Activated CD4-positive, alpha-beta T cell treated with anti-CD3 and anti-CD28 coated beads, Interleukin-2, amount 50 U/mL, for 4 hours (primary cell): ENCODE results near the gene COMP.
"Not testable (repeated sequence)": the region's sequence is repeated elsewhere in the genome, so short reads cannot be mapped to it uniquely, and the experiment has no call there.

ENCODE experiments used
- DNase-seq, 2 experiments: peaks; one replicate each; pipeline ENCODE4 v3.0.0-alpha.2; 2020

The COMP gene

GRCh38 chr19:18745012-18745735 lies 45.9 kb downstream of the COMP start:
- DNase-seq: no peak

DNA sequence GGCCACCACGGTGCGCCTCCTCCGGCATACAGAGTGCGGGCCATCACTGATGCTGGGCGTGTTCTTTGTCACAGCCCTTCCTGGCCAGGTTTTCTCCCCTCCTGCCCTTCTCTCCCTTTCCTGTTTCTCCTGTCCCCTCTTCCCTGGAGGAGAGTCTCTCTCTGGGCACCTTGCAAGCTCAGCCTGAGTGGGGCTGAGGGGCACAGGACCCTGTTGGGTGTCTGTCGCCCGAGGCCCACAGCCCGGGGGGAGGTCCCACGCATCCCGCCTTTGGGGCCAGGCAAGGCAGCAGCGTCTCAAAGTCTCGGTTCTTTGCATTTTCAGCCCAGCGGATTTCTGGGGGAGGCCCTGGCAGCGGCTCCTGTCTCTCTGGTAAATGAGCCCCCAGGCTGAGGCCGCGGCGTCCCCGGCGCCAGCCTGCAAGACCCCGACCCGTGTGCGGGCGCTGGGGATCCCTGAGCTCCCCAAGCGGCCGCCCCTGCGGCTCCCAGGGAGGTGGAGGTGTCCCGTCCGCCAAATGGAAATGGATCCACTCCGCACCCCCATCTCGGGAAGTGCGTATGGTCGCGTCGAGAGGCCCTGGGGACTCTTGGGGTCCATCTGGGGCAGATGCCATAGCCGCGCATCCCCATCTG lies 47.2 kb downstream of the COMP start:
- DNase-seq: no peak

DNA sequence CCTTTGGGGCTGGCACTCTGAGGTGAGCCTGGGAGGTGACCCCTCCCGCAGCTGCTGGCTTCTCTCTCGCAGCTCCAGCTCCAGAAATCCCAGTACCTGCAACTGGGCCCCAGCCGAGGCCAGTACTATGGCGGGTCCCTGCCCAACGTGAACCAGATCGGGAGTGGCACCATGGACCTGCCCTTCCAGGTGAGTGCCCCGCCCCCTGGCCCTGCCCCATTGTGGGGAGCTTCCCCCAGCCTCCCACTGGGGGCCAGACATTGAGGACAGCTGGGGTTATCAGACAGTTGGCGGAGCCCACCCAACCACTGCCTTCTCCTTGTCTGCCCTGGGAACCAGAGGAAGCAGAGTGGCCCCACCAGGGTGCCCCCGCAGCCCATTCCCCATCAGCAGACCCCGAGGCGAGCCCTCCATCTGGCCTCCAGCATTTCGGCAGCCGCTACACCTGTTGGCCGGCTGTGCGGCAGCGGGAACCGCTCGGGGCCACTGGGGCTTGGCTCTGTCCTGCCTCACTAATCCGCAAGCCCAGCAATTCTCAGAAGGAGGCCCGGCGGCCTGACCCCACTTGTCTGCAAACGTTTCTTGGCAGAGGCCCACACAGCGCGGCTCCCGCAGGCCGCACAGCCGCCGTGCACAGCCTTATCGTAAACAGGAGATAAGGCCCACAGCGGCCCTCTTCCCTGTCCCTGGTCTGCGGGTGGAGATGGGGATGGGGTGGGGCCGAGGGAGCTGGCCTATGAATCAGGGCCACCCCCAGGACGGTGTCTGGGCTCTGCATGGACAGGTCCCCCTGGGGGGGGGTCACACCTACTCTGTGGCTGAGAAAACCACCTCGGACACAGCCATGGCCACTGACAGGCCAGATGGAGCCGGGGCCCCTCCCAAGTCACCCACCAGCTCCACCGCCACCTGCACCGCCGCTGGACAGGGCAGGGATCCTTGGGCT lies 48.0 kb downstream of the COMP start:
- no peak for DNase-seq

GRCh38 chr19:18742324-18742723 lies 48.8 kb downstream of the COMP start:
- no peak for DNase-seq

DNA sequence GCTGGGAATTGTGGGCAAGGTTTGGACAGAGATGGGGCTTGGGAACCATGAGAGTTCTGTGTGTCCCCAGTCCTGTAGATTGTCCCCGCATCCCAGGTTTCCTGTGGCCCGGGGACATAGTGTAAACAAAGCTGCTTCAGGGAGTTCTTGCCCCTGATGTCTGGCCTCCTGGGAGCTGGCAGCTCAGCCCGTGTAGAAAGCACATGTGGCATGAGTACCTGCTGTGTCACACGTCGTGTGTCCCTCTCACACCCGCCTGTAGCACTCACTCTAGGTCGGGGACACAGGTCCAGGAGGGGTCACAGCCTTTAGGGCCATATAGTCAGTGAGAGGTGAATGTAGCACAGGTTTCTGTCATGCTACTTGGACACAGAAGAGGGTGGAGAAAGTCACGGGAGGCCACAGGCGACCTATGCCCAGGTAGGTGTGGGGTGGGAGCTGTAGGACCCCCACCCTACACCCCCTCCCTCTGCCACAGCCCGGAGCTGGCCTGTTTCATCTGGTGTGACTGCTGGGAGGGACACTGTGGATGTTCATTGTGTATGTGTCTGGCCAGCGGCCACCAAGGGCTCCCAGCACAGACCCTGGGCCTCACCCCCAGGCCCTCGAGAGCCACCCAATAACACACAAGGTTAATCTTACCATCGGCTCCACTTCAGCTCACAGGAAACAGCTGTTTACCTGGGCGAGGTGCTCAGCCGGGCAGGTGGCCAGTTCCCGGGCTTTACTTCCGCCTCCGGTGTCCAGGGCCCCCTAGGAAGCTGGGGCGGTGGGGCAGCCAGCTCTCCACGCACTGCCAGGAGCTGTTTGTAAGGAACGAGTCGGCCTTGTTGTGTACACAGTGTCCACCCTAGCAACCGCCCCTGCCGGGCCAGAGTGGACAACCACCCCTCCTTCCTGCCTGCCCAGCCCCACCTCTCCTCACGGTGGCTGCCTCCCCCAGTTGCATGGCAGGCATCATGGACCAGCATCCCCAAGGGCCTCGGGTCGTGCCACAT lies 49.7 kb downstream of the COMP start:
- no peak for DNase-seq

GRCh38 chr19:18738961-18739690 lies 52.0 kb downstream of the COMP start:
- no peak for DNase-seq

- DNase-seq: no peak
Observed at GRCh38 chr19:18737954-18738351, 53.2 kb downstream of the COMP start.

DNA sequence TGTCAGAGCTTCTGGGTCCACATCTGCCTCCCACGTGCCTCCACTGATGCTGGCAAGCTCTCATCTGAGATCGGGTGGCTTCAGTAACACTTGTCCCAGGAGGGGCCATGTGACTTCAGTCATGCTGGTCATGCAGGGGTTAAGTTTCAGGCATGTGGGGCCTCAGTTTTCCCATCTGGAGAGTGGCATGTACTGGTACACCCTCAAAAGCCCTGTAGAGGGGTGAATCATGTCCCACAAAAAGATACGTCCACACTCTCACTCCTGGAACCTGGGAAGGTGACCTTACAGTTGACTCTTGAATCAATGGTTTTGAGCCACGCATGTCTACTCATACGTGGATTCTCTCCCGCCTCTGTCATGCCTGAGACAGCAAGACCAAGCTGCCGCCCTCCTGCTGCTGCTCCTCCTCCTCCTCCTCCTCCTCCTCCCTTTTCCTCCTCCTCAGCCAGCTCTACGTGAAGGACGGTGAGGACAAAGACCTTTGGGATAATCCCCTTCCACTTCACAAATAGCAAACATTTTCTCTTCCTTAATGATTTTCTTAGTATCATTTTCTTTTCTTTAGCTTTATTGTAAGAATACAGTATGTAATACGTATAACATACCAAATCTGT lies 53.7 kb downstream of the COMP start:
- DNase-seq: no peak

DNA sequence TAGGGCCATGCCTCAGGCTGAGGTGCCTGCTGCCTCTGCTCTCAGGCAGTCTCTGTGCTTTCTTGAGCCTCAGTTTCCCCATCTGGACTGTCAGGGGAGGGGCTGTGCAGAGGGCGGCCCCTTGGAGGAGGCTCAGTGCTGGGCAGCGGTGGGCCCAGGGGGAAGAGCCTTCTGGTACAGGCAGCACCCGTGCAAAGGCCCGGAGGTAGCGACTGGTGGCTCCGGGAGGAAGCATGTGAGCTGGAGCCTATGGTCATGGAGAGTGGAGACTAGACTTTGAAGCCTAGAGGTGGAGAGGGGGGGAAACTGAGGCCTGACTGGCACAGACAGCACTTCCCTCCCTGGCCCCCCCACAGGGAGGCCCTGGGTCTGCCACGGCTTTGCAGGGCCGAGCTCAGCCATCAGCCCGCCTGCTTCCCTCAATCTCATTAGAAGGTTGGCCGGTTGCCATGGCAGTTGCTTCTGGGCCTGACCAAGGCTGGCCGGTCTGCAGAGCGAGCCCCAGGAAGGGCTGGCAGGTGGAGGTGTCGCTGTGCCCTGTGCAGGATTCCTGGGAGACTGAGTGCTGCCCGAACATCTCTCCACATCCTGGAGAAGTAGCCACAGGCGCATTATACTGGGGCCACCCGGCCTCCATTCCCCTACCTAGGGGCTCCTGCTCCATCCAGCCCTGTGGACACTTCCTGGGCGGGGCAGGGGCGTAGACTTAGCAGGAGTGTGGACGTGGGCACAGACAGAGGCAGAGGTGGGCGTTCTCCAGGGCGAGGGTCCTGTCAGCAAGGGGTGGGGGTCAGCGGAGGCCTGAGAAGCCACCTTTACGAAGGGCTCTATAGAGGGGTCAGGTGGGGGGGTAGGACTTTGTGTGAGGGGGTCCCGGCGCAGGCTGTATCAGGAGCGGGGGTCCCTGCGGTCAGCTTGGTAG lies 54.4 kb downstream of the COMP start:
- no peak for DNase-seq

GRCh38 chr19:18735752-18736151 lies 55.4 kb downstream of the COMP start:
- no peak for DNase-seq

GRCh38 chr19:18735324-18735723 lies 55.8 kb downstream of the COMP start:
- DNase-seq: no peak

DNA sequence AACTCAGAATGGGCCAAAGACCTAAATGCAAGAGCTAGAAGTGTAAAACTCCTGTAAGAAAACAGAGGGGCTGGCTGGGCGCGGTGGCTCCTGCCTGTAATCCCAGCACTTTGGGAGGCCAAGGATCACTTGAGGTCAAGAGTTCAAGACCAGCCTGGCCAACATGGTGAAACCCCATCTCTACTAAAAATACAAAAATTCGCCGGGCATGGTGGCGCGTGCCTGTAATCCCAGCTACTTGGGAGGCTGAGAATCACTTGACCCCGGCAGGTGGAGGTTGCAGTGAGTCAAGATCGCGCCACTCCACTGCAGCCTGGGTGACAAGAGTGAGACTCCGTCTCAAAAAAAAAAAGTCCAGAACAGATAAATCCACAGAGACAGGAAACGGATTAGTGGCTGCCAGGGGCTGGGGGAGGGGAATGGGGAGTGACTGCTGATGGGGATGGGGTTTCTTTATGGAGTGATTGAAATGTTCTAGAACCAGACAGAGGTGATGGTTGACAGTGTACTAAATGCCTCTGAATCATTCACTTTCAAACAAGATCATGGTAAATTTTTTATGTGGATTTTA lies 57.3 kb downstream of the COMP start:
- DNase-seq: not testable (repeated sequence)

DNA sequence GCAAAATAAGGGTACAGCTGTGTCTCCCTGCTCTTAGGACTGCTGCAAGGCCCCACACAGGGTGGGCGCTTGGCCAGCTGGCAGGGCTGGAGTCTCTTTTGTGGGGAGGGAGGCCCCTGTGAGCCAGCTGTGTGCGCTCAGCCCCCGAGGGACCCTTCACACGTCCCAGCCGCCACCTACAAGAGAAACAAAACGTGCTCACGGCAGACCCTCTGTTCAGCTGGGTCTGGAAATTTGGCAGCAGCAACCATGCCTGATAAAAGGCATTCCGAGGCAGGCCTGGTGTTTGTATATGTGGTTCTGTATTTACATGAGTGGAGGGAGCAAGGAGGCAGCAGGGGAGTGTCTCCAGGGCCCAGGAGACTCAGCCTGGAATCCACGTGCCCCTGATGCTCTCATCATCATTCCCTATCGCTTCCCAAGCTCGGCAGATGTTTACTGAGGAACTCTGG lies 57.9 kb downstream of the COMP start:
- DNase-seq: no peak
